ENCODE results near the gene RHOT2. TPM values are rescaled to one million over a fixed set of nuclear protein-coding genes. Genes with fewer than 3 reads are reported as not detected.
A peak's percentile ranks its signal among the peaks of the same experiment; 100 is the strongest.

The RHOT2 gene
- total and polyA plus RNA-seq, 10 of the 15 experiments (the other 5 are each of a cell fraction or from before 2014, with no cell fraction given) = 3.7 to 174 (median 69.8) TPM

DNA sequence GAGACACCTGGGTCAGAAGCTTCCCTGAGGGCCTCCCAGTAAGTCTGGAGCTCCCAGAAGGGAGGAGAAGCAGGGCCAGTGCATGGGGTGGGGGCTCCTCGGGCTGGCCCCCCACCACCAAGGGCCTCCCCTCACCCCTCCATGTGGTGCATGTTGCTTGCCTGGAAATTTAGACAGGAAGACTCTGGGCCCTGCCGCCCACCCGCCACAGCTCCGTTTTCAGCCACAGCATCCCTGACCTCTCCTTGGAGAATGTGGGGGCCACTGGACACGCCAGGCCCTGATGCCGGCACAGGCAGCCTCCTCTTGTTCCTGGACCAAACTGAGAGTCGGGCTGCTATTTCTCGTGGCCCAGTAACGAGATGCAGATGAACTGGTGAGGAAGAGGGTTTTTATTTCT, 29.1 kb upstream of the RHOT2 start (continued):
- no peak for TF ChIP-seq STAT1 (conservative IDR thresholded peaks at IDR 0.05)
- no peak for TF ChIP-seq MEF2A (IDR thresholded peaks at IDR 0.05; ENCODE audit: insufficient read depth, low read depth, low read length)

GRCh38 chr16:640614-641013, 27.3 kb upstream of the RHOT2 start:
- Histone ChIP-seq H3K4me1 (ENCODE audit: control insufficient read depth, insufficient read depth, low read length) (peaks cover 13% of the 10 kb centered on the region), H3K79me2 (ENCODE audit: control insufficient read depth, insufficient read depth, low read length) (peaks cover 35% of the 10 kb centered on the region), H3K4me2 (ENCODE audit: control insufficient read depth, insufficient read depth) (peak overlapping the region; percentile 49; the same call in 1 of the 2 replicates), H3K27me3 (replicated peaks in 1 of 2; ENCODE audit: control insufficient read depth in 2 of 2, insufficient read depth in 2 of 2, low read length in 1 of 2) (no peaks in the 10 kb centered on the region), H4K20me1 (ENCODE audit: control insufficient read depth, insufficient read depth) (no peaks in the 10 kb centered on the region), H3K9me3 (replicated peaks; ENCODE audit: control insufficient read depth, insufficient read depth, low read length) (no peaks in the 10 kb centered on the region), H3K27ac (ENCODE audit: control insufficient read depth, insufficient read depth) (peak overlapping the region; percentile 83; the same call in 1 of the 2 replicates), H2AFZ (ENCODE audit: control insufficient read depth, low read depth, low read length) (no peak overlapping the region), H3K36me3 (ENCODE audit: control insufficient read depth in 2 of 2, insufficient read depth in 2 of 2, low read length in 1 of 2) (no peaks in the 10 kb centered on the region; a peak in 1 of 4 replicates), H3K4me3 (no peak overlapping the region), H3K9ac (ENCODE audit: control insufficient read depth, insufficient read depth, low read length) (no peak overlapping the region)
- DNase-seq (ENCODE audit: low read depth, low spot score) (no peak), FAIRE-seq (no peak), ATAC-seq (no peak)
- SMC1A ChIA-PET (ENCODE audit: uncharacterized antibody, unreplicated experiment) = no interaction called here
- RAD21 ChIA-PET (ENCODE audit: unreplicated experiment) = no interaction called here
- POLR2A ChIA-PET = interaction anchor here (0.7 kb wide), 1 partner anchor 719 kb away, joined by 4 read pairs; no protein-coding TSS in a partner anchor
- intact Hi-C loops (cut with micrococcal nuclease; ENCODE audit: unreplicated experiment) = no loop called here
- WGBS (ENCODE audit: insufficient coverage, insufficient replicate concordance, low lambda C conversion rate, missing lambda C conversion rate) = 100% methylated on average over 4 of the region's 5 CpGs
- CTCF ChIA-PET = no interaction called here
- in situ Hi-C loops (cut with MboI) = no loop called here
- no TSS peak for BruUV-seq (replicated peaks)
- TF ChIP-seq ZNF207 (IDR thresholded peaks at IDR 0.05; ENCODE audit: borderline replicate concordance) (no peak), FOS (IDR thresholded peaks at IDR 0.05; ENCODE audit: borderline replicate concordance, extremely low read depth, insufficient read length) (no peak), ZNF24 (IDR thresholded peaks at IDR 0.05) (no peak), RCOR1 (conservative IDR thresholded peaks at IDR 0.05; ENCODE audit: low read depth, low read length) (no peak), PRDM15 (CRISPR knock-in tag; IDR thresholded peaks at IDR 0.05) (no peak), YY1 (IDR thresholded peaks at IDR 0.05; ENCODE audit: low read depth, low read length) (no peak), CHD2 (IDR thresholded peaks at IDR 0.05; ENCODE audit: borderline replicate concordance, low read depth, low read length) (no peak), ATF3 (IDR thresholded peaks at IDR 0.05; ENCODE audit: borderline replicate concordance, extremely low read depth, low read depth, low read length) (no peak), CEBPB (IDR thresholded peaks at IDR 0.05; ENCODE audit: borderline replicate concordance in 1 of 2, low read depth in 2 of 2, low read length in 2 of 2) (no peak), HDGF (IDR thresholded peaks at IDR 0.05) (no peak)
- TF ChIP-seq, protein P1, sequence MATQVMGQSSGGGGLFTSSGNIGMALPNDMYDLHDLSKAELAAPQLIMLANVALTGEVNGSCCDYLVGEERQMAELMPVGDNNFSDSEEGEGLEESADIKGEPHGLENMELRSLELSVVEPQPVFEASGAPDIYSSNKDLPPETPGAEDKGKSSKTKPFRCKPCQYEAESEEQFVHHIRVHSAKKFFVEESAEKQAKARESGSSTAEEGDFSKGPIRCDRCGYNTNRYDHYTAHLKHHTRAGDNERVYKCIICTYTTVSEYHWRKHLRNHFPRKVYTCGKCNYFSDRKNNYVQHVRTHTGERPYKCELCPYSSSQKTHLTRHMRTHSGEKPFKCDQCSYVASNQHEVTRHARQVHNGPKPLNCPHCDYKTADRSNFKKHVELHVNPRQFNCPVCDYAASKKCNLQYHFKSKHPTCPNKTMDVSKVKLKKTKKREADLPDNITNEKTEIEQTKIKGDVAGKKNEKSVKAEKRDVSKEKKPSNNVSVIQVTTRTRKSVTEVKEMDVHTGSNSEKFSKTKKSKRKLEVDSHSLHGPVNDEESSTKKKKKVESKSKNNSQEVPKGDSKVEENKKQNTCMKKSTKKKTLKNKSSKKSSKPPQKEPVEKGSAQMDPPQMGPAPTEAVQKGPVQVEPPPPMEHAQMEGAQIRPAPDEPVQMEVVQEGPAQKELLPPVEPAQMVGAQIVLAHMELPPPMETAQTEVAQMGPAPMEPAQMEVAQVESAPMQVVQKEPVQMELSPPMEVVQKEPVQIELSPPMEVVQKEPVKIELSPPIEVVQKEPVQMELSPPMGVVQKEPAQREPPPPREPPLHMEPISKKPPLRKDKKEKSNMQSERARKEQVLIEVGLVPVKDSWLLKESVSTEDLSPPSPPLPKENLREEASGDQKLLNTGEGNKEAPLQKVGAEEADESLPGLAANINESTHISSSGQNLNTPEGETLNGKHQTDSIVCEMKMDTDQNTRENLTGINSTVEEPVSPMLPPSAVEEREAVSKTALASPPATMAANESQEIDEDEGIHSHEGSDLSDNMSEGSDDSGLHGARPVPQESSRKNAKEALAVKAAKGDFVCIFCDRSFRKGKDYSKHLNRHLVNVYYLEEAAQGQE (IDR thresholded peaks at IDR 0.05; ENCODE audit: low read depth, low read length) = no peak
- TF ChIP-seq, protein P2, sequence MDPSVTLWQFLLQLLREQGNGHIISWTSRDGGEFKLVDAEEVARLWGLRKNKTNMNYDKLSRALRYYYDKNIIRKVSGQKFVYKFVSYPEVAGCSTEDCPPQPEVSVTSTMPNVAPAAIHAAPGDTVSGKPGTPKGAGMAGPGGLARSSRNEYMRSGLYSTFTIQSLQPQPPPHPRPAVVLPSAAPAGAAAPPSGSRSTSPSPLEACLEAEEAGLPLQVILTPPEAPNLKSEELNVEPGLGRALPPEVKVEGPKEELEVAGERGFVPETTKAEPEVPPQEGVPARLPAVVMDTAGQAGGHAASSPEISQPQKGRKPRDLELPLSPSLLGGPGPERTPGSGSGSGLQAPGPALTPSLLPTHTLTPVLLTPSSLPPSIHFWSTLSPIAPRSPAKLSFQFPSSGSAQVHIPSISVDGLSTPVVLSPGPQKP (IDR thresholded peaks at IDR 0.05; ENCODE audit: low read depth, low read length) = no peak

All from GM12878 (cell line).